ENCODE results near the gene DYNC2I2.

DNA sequence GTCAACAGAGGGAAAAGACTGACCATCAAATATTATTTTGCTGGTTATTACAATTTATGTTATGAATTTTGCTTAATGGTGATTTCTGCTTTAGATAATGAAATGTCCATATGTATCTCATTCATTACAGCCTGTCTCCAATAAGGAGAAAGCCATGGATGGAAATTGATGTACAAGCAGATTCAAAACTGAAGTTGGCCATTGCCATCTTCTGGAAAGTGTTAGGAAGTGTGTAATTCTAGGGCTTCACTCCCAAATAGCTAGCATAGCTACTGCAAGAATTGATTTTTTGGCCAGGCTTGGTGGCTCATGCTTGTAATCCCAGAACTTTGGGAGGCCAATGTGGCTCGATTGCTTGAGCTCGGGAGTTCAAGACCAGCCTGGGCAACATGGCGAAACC lies 45.8 kb downstream of the DYNC2I2 start:
- TF ChIP-seq, protein P1, sequence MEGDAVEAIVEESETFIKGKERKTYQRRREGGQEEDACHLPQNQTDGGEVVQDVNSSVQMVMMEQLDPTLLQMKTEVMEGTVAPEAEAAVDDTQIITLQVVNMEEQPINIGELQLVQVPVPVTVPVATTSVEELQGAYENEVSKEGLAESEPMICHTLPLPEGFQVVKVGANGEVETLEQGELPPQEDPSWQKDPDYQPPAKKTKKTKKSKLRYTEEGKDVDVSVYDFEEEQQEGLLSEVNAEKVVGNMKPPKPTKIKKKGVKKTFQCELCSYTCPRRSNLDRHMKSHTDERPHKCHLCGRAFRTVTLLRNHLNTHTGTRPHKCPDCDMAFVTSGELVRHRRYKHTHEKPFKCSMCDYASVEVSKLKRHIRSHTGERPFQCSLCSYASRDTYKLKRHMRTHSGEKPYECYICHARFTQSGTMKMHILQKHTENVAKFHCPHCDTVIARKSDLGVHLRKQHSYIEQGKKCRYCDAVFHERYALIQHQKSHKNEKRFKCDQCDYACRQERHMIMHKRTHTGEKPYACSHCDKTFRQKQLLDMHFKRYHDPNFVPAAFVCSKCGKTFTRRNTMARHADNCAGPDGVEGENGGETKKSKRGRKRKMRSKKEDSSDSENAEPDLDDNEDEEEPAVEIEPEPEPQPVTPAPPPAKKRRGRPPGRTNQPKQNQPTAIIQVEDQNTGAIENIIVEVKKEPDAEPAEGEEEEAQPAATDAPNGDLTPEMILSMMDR (IDR thresholded peaks at IDR 0.05; ENCODE audit: poor library complexity, severe bottlenecking) = no peak
- no peak for TF ChIP-seq TAF1 (IDR thresholded peaks at IDR 0.05; ENCODE audit: low read depth)
